Posterior cingulate gyrus (tissue), 11 donors: ENCODE data around the gene HSD3B7.

Experiments used
- DNase-seq, 10 donors: peaks; one replicate each; pipeline versions ENCODE4 v3.0.0 to v3.0.0-alpha.2; 2020 to 2021; ENCODE audit warnings: mixed read lengths in 3 of 10
- intact Hi-C: fragments of 100-400 bp; cut with DNase I; formaldehyde crosslinking; loops from one replicate; pipeline ENCODE4 v1.15.1; 2023

The HSD3B7 gene

DNA sequence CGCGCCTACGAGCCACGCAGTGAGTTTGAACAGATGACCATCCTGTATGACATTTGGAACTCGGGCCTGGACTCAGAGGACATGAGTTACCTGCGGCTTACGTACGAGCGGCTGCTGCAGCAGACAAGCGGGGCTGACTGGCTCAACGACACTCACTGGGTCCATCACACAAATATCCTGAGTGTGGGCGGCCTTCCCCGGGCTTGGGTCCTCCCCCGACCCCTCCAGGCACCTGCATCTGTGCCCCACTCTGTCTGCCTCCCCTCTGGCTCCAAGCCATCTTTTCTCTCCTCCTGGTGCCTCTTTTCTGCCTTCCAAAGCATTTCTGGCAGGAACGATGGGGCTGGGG, 5.0 kb upstream of the HSD3B7 start:
- intact Hi-C loops: no loop called here
- DNase-seq: peak in 1 of 10 donors; percentile 63

DNA sequence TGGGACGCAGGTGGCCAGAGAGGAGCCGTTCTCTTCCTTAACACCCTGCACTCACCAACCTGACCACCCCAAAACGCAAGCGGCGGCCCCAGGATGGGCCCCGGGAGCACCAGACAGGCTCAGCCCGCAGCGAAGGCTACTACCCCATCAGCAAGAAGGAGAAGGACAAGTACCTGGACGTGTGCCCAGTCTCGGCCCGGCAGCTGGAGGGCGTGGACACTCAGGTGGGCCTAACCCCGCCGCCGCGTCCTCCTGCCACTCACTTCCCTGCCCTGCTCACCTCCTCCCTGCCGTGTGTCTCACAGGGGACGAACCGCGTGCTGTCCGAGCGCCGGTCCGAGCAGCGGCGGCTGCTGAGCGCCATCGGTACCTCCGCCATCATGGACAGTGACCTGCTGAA, 4.6 kb upstream of the HSD3B7 start:
- peak in 1 of 10 donors; percentile 73 for DNase-seq
- intact Hi-C loops: no loop called here

DNA sequence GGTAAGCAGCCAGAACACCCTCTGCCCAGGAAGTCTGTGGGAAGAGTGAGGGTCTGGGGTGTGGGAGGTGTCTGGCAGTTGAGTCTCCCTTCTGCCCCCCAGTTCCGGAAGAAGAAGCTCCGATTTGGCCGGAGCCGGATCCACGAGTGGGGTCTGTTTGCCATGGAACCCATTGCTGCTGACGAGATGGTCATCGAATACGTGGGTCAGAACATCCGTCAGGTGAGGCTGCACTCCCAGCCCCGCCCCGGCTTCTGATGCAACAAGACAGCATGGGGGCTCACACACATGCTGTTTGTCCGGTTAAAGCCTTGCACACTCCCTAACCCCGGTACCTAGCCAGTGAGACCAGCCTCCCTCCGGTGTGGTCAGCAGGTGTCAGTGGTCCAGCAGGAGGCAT, 4.0 kb upstream of the HSD3B7 start:
- peak in 1 of 10 donors; percentile 81 for DNase-seq
- intact Hi-C loops: no loop called here

DNA sequence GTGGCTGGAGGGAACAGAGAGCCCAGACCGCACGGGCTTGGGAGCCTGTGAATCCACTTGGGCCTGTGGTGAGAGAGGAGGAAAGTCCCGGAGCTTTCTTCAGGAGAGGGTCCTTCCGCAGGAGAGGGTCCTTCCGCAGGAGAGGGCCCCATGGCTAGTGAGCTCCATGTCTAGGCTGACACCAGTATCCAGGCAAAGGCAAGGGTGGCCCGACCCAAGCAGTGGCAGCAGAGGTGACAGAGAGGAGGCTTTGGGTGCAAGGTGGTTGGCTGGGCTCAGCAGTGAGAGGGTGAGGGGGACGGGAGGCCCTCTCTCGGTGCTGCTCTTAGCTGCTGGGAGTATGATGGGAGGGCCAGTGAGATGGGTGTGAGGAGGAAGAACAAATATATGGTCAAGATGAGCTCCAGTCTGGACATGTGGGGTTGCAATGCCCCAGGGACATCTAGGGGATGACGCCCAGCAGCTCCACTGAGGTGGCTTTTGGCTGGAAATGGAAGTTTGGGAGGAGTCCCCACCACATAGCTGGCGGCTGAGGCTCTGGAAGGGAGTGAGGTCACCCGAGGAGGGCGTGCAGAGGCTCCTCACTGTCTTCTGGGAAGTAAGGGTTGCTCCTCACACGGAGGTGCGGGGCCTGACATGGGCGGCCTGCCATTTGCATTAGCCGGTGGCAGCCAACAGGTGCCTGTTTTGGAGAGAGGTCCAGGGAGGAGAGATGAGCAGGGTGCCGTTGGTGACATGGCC, 2.3 kb upstream of the HSD3B7 start:
- intact Hi-C loops: no loop called here

DNA sequence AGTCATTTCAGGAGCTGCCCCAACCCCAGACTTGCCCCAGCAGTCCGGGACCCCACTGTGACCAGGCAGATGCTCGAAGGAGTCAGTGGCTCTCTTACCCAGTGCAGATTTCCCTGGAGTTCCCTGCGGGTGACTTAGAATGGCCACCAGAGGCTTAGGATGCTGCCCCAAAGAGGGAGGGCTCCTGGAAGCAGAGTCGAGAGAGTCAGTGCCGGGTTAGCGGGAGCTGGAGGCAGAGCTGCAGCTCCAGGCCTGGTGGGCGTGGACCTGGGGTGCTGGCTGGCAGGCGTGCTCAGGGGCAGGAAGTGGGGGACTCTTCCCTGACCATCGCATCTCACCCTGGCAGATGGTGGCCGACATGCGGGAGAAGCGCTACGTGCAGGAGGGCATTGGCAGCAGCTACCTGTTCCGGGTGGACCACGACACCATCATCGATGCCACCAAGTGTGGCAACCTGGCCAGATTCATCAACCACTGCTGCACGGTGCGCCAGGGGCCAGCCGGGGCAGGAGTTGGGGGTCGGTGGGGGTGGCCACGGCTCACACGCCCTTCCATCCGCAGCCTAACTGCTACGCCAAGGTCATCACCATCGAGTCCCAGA, 1.6 kb upstream of the HSD3B7 start:
- intact Hi-C loops: no loop called here
- peak in 1 of 10 donors; percentile 53 for DNase-seq

More for the DNA sequence above, 2.3 kb upstream of the HSD3B7 start:
- DNase-seq: peak in 1 of 10 donors; percentile 83

DNA sequence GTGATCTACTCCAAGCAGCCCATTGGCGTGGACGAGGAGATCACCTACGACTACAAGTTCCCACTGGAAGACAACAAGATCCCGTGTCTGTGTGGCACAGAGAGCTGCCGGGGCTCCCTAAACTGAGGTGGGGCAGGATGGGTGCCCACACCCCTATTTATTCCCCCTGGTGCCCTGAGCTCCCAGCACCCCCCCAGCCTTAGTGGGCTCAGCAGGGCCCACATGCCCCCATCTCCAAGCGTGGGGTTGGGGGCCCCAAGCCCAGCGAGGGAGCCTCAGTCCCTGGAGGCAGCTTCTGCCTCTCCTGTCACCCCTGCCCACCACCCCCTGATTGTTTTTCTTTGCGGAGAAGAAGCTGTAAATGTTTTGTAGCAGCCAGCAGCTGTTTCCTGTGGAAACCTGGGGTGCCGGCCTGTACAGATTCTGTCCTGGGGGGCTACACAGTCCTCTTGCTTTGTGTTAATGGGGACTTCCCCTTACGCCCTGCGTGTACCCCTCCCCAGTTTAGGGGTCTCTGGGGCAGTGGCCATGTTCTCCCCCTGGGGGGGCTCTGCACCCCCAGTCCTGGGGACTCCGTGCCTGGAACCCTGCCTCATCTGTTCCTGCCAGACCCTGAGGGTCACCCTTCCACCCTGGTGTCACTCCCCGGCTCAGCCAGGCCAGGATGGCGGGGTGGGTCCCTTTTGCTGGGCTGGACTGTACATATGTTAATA, 953 bp upstream of the HSD3B7 start:
- intact Hi-C loops: loop anchor here (2.0 kb wide), 1 partner anchor 459 kb away; the partner anchor contains the start of gene ZNF843
- DNase-seq: peak in 1 of 10 donors; percentile 85

DNA sequence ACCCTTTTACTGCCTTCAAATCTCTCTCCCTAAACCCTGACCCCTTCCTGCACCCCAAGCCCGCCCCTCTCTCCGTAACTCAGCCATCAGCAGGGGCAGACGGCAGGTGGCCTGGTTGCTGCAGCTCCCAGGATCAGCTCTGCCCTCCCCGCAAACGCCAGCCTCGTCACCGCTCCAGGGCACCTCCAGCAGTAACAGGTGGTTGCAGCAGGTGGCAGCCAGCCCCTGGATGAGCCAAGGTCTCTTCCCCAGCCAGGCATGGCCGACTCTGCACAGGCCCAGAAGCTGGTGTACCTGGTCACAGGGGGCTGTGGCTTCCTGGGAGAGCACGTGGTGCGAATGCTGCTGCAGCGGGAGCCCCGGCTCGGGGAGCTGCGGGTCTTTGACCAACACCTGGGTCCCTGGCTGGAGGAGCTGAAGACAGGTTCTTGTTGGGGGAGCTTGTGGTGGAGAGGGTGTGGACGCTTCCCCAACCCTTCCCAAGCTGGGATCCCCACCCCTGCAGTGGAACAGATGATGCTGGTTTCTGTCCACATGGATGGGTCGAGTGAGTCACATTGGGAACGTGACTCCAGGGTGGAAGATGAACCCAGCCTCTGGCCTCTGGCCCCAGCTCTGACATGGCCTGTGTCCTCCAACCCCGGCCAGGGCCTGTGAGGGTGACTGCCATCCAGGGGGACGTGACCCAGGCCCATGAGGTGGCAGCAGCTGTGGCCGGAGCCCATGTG, 558 bp downstream of the HSD3B7 start:
- intact Hi-C loops: loop anchor here (1.0 to 5.0 kb wide), 3 partner anchors 112 to 883 kb away; partner anchors contain the start of gene ZNF843
- DNase-seq: peak in 2 of 10 donors; percentile 78 to 81

DNA sequence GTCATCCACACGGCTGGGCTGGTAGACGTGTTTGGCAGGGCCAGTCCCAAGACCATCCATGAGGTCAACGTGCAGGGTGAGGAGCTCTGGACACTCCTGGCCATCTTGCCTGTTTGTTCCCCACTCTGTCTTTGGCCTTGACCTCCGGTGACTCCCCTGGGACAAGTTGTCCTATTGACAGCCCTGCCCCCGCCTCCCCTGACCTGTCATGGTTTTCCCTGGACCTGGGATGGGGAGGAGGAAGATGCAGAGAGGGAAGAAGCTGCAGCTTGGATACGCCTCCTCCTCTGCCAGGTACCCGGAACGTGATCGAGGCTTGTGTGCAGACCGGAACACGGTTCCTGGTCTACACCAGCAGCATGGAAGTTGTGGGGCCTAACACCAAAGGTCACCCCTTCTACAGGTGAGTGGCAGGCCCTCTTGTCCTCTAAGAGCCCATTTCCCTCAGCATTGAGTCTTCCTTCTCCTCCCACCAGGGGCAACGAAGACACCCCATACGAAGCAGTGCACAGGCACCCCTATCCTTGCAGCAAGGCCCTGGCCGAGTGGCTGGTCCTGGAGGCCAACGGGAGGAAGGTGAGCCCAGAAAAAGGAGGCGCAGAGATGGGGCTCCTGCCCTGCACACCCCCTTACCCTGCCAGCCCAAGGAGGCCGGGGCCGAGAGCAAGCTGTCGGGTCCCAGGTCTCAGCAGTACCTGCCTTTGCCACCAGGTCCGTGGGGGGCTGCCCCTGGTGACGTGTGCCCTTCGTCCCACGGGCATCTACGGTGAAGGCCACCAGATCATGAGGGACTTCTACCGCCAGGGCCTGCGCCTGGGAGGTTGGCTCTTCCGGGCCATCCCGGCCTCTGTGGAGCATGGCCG, 1.4 kb downstream of the HSD3B7 start:
- DNase-seq: peak in 2 of 10 donors; percentile 61 to 82
- intact Hi-C loops: loop anchor here (5.0 kb wide), 1 partner anchor 111 kb away; no protein-coding TSS in a partner anchor

DNA sequence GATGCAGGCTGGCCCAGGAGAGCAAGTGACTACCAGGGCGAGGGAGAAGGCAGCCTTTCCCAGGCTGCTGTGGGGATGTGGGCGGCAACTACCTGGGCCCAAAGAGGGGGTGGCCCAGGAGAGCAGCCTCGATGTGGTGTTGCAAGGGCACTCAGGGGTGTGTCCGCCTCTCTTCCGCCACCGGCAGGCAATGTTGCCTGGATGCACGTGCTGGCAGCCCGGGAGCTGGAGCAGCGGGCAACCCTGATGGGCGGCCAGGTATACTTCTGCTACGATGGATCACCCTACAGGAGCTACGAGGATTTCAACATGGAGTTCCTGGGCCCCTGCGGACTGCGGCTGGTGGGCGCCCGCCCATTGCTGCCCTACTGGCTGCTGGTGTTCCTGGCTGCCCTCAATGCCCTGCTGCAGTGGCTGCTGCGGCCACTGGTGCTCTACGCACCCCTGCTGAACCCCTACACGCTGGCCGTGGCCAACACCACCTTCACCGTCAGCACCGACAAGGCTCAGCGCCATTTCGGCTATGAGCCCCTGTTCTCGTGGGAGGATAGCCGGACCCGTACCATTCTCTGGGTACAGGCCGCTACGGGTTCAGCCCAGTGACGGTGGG, 2.7 kb downstream of the HSD3B7 start:
- DNase-seq: peak in 1 of 10 donors; percentile 72
- intact Hi-C loops: loop anchor here (5.0 kb wide), 1 partner anchor 110 kb away; no protein-coding TSS in a partner anchor

DNA sequence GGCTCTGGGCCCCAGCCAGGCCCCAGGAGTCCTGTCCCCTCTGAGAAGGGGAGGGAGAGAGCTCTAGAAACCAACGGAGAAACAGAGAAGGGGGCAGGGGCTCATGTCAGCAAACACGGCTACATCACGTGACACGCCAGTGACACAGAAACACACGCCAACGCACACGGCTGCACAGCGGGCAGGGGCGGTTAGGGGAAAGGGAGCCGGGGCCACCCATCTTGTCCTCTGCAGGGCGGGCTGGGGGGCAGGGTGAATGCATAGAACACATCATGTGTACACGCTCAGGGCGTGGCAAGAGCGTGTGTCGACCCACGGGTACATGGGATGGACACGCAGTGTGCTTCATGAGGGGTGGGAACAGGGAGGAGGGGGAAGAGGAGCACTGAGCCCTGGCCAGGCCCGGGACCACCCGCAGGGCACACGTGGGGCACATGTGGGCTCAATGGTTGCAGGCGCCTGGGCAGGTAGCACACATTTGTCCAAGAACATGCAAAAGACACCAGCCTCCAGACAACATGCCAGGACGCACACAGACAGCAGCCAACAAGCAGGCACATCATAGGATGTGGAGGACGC, 4.6 kb downstream of the HSD3B7 start:
- DNase-seq: no peak
- intact Hi-C loops: loop anchor here (5.0 kb wide), 1 partner anchor 108 kb away; no protein-coding TSS in a partner anchor

DNA sequence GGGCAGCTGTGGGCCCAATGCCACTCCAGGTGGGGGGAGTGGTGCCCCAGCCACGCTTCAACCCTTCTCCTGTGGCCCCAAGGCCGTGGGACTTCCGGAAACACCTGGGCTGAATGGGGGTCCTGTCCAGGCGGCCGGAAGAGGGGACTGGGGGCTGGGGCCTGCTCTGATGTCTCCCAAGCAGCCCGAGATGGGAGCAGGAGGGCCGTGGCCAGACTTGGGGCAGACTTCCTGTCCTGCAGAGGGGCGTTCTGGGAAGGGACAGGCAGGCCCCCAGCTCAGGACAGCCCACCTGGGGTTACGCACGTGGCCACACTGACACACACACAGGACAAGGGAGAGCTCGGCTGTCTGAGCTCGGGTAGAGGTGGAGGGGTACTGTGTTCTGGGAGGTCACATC, 5.1 kb downstream of the HSD3B7 start:
- intact Hi-C loops: no loop called here

DNA sequence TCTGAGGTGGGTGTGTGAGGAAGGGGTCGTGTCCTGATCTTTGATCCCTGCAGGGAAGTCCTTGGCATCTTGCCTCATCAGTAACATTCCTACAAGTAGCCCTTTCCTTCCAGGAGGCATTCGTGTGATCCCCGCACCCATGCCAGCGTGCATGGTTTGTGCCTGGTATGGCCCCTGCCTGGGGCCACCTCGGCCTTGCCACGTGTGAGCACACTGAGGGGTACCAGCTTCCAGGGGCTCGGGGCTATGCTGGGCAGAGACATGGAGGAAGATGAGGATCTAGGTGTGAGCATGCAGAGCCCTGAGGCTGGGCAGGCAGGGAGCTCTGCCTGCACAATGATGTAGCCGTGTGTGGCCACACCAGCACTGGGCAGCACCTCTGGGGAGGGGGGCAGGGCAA, 6.0 kb downstream of the HSD3B7 start:
- intact Hi-C loops: no loop called here
- no peak for DNase-seq

More for the DNA sequence above, 5.1 kb downstream of the HSD3B7 start:
- DNase-seq: peak in 1 of 10 donors; percentile 62

DNA sequence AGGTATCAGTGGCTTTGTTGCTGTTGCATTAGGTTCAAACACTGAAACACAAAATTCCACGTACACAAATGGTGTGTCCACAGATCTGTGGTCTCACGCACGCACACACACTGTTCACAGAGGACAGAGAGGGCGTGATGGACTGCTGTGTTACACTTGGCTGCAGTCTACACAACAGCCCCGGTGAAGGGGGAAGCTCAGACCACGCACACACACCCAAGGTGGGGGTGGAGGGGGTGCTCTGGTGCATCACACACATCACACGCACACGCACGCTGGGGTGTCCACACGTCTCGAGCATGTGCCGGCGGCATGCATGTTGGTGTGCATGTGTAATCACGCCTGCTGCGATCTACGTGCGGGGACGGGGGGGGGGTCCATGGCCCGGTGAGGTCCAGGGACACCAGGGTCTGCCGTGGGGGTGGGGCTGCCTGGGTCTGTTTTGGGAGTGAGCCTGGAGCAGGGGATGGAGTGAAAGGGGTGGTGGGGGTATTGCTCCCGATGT, 7.3 kb downstream of the HSD3B7 start:
- intact Hi-C loops: no loop called here
- DNase-seq: no peak

DNA sequence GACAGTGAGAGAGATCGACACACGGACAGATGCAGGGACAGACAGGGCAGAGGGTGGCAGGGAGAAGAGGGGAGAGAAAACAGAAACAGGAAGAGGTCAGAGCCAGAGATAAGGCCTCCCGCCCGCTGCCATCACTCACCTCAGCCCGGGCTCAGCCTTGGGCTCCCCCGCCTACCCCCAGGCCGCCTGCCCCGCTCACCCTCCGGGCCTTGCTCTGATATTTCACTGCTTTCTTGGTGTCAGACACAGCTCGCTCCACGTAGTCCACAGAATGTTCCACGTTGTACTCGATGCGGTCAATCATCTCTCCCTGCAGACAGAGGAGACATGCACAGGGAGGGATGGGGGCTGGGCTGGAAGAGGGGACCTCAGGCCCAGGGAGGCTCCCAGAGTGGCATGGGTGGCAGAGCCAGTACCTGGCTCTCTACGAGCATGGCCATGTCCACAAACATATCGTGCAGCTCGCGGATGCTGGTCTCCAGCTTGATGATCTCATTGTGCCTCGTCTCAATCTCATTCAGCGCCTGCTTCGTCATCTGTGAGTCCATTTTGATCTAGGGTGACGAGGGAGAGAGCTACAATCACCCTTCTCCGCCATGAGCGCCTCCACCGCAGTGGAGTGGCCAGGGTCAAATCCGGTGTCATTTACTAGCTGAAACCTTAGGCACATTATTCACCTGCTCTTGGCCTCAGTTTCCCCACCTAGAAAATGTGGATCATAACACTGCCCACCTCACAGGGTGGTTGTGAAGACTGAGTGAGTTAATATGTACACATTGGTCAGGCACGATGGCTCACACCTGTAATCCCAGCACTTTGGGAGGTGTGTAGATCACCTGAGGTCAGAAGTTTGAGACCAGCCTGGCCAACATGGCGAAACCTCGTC, 8.2 kb downstream of the HSD3B7 start:
- intact Hi-C loops: no loop called here
- DNase-seq: no peak

DNA sequence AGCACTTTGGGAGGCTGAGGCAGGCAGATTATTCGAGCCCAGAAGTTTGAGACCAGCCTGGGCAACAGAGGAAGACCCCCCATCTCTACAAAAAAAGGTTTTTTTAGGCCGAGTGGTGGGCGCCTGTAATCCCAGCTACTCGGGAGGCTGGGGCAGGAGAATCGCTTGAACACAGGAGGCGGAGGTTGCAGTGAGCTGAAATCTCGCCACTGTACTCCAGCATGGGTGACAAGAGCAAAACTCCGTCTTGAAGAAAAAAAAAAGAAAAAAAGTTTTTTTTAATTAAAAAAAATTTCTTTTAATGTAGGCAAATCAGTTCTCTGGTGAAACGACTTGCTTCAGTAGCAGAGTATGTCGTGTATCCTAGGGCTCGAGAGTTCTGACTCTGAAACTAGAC, 10.9 kb downstream of the HSD3B7 start:
- intact Hi-C loops: no loop called here

DNA sequence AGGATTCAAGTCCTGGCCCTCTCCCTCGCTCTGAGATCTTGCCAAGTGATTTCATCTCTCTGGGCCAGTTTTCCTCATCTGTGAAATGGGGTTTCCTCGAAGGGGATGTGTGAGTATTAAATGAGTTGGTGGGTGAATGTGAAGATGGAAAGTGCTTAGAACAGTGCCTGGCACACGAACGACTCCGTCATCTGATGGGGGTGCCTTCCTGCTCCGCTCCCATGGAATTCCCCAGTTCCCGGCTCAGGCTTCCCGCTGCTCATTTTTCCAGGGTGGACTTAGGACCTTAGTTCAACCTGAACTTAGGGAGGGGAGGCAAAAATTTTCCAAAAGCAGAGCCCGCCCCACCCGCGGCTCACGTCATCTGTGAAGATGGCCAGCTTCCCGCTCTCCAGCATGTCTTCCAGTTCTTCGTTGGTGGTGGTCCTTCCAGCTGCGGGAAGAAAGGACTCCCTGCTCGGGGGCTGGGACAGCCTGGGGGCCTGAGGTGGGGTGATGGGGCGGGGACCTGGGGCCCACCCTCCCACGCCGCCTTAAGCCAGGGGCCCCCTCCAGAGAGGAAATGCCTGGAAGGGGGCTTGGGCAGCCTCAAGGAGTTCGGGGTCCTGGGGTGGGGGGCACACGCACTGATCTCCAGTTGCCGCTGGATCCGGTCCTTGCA, 11.4 kb downstream of the HSD3B7 start:
- intact Hi-C loops: no loop called here
- DNase-seq: no peak

More for the DNA sequence above, 10.9 kb downstream of the HSD3B7 start:
- no peak for DNase-seq
